Mesothelial cell of epicardium (in vitro differentiated cells): ENCODE measurements around the gene ITCH. TPM values are rescaled to one million over a fixed set of nuclear protein-coding genes. Genes with fewer than 3 reads are reported as not detected.

Experiments
- DNase-seq, 2 experiments: peaks; one replicate each; pipeline ENCODE4 v3.0.0; 2021; ENCODE audit warnings: low spot score in 2 of 2; ENCODE audit not compliant: unreplicated experiment in 2 of 2
- H3K27ac Mint-ChIP-seq: 2 replicates; pipeline ENCODE4 v1.8.0; 2021; ENCODE audit warnings: mixed read lengths
- H3K27me3 Mint-ChIP-seq: 2 replicates; pipeline ENCODE4 v1.8.0; 2021; ENCODE audit warnings: low read depth, mixed read lengths
- H3K36me3 Mint-ChIP-seq: 2 replicates; pipeline ENCODE4 v1.8.0; 2021; ENCODE audit warnings: mixed read lengths
- H3K4me1 Mint-ChIP-seq: 2 replicates; pipeline ENCODE4 v1.8.0; 2021; ENCODE audit warnings: mixed read lengths
- H3K4me3 Mint-ChIP-seq: 2 replicates; pipeline ENCODE4 v1.8.0; 2021; ENCODE audit warnings: mild to moderate bottlenecking, moderate library complexity, mixed read lengths
- H3K9me3 Mint-ChIP-seq: 2 replicates; pipeline ENCODE4 v1.8.0; 2021; ENCODE audit warnings: mixed read lengths
- CTCF ChIP-seq: fragments of 200-600 bp; sonication (generic); IDR thresholded peaks from one replicate; pipeline ENCODE4 v1.5.0; 2021; ENCODE audit warnings: antibody characterized with exemption; ENCODE audit not compliant: unreplicated experiment
- total RNA-seq: library from RNA; stranded (reverse); gene quantifications from 3 replicates; pipeline ENCODE4 v1.2.1, GENCODE V29; 2021

ITCH gene
- total RNA-seq, 1 donor from 2014 or later = 60.2 TPM

GRCh38 chr20:34506480-34506879 is 143.4 kb downstream of the ITCH start:
- no peak overlapping the region for H3K27ac Mint-ChIP-seq
- DNase-seq = no peak
- TF ChIP-seq CTCF = no peak
- no peak overlapping the region for H3K4me3 Mint-ChIP-seq
- peaks cover 22% of the 10 kb centered on the region for H3K36me3 Mint-ChIP-seq
- no peaks in the 10 kb centered on the region for H3K4me1 Mint-ChIP-seq
- peaks cover 4% of the 10 kb centered on the region for H3K9me3 Mint-ChIP-seq
- H3K27me3 Mint-ChIP-seq = no peaks in the 10 kb centered on the region

GRCh38 chr20:34507702-34508413 is 144.8 kb downstream of the ITCH start:
- no peak for TF ChIP-seq CTCF
- Mint-ChIP-seq H3K4me1 (no peaks in the 10 kb centered on the region), H3K27ac (no peak overlapping the region), H3K27me3 (no peaks in the 10 kb centered on the region), H3K9me3 (no peaks in the 10 kb centered on the region), H3K4me3 (no peak overlapping the region), H3K36me3 (peaks cover 15% of the 10 kb centered on the region)
- DNase-seq = no peak

DNA sequence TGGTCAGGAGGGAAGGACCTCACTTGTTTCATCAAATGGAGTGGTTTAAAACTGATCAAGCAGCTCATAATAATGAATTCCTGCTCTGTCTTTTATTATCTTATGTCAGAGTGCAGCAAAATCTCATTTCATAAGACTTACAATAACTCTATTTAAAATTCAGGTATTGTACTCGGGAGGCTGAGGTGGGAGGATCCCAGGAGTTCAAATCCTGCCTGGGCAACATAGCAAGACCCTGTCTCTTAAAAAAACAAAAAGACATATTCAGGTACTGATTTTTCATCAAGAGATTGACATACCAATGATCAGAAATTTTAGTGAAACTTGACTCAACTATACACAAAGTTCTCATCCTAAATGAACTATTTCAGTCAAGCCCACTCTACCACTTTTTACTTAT is 147.5 kb downstream of the ITCH start:
- peaks cover 10% of the 10 kb centered on the region for H3K4me1 Mint-ChIP-seq
- peaks cover 9% of the 10 kb centered on the region for H3K36me3 Mint-ChIP-seq

DNA sequence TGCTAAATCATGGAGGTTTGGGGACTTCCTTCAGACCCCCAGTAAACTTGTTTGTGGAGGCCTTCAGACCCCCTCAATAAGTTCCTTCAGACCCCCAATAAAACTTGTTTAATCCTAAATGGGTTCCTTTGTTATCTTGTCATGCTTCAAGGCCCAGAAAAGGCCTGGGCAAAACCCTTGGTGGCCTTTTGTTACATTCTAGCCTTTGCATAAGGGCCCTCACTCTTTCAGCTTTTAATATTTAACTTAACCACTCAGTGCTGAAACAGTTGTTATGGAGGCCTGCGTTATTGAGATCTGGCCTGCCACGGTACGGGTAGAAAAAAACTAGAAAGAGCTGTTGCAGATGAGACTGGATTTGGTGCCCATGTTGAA is 148.8 kb downstream of the ITCH start:
- H3K36me3 Mint-ChIP-seq = peaks cover 9% of the 10 kb centered on the region
- no peak overlapping the region for H3K27ac Mint-ChIP-seq
- H3K4me1 Mint-ChIP-seq = peaks cover 12% of the 10 kb centered on the region
- DNase-seq = no peak
- no peaks in the 10 kb centered on the region for H3K9me3 Mint-ChIP-seq
- no peaks in the 10 kb centered on the region for H3K27me3 Mint-ChIP-seq
- no peak overlapping the region for H3K4me3 Mint-ChIP-seq
- TF ChIP-seq CTCF = no peak

More for the DNA sequence above, 147.5 kb downstream of the ITCH start:
- H3K4me3 Mint-ChIP-seq = no peak overlapping the region
- no peak overlapping the region for H3K27ac Mint-ChIP-seq
- no peaks in the 10 kb centered on the region for H3K9me3 Mint-ChIP-seq
- no peak for TF ChIP-seq CTCF
- DNase-seq = no peak
- H3K27me3 Mint-ChIP-seq = no peaks in the 10 kb centered on the region

GRCh38 chr20:34512266-34512954 is 149.3 kb downstream of the ITCH start:
- Mint-ChIP-seq H3K9me3 (no peaks in the 10 kb centered on the region), H3K27me3 (no peaks in the 10 kb centered on the region), H3K36me3 (peaks cover 9% of the 10 kb centered on the region), H3K27ac (peak overlapping the region; percentile 2), H3K4me1 (peaks cover 12% of the 10 kb centered on the region), H3K4me3 (no peak overlapping the region)
- DNase-seq = no peak
- TF ChIP-seq CTCF = no peak
